Fibroblast of skin of scalp (primary cell): ENCODE results near the gene FAM118A.

Experiments used
- DNase-seq: peaks from one replicate; pipeline ENCODE4 v3.0.0-alpha.2; 2013

The FAM118A gene

DNA sequence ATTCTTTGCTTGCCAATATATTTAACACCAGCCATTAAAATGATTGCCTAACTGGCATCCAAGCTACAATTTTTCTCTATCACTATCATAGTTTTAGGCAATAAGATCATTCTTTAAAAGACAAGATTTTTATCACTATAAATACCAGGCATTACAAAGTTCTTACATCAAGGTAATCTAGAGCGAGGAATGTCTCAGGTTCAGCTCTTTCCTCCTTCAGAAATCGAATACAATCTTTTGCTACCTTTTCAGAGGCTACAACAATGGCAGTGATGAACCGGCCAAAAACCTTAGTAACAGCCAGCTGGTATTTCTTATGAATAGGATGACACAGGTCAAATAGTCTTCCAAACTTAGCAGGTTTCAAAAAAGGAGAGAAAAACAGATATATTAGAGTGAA lies 79.8 kb downstream of the FAM118A start:
- DNase-seq: no peak
